Measurements from ENCODE around the gene ACBD6.

DNA sequence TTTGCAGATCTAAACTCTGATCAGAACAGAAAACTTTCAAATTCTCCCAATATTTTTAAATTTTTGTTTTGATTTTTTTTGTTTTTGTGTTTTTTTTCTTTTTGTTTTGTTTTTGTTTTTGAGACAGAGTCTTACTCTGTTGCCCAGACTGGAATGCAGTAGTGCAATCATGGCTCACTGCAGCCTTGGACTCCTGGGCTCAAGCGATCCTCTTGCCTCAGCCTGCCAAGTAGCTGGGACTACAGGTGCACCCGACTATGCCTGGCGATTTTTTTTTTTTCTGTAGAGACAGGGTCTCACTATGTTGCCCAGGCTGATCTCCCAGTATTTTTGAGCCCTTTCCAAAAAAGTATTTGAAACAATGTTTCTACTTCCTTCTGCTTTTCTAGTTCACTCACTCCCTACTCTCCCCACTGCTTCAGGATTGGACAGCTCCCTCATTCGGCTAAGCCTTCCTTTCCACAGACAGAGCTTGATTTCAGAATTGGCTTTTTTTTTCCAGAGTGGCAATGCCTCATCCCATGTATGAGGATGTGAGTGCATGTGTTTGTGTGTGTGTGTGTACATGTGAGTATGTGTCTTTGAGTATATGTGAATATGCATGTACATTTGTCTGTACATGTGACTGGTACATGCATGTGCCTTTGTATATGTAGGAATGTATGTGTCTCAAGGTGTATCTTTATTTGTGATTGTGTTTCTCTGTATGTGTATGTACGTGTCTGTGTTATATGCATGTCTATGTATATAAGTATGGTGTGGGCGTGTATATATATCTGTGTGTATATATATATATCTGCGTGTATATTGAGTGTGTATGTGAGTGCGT lies 260.4 kb downstream of the ACBD6 start:
- no peak for TF ChIP-seq POLR2A (IDR thresholded peaks at IDR 0.05)
- TF ChIP-seq, protein P1, sequence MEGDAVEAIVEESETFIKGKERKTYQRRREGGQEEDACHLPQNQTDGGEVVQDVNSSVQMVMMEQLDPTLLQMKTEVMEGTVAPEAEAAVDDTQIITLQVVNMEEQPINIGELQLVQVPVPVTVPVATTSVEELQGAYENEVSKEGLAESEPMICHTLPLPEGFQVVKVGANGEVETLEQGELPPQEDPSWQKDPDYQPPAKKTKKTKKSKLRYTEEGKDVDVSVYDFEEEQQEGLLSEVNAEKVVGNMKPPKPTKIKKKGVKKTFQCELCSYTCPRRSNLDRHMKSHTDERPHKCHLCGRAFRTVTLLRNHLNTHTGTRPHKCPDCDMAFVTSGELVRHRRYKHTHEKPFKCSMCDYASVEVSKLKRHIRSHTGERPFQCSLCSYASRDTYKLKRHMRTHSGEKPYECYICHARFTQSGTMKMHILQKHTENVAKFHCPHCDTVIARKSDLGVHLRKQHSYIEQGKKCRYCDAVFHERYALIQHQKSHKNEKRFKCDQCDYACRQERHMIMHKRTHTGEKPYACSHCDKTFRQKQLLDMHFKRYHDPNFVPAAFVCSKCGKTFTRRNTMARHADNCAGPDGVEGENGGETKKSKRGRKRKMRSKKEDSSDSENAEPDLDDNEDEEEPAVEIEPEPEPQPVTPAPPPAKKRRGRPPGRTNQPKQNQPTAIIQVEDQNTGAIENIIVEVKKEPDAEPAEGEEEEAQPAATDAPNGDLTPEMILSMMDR (IDR thresholded peaks at IDR 0.05), result no peak

All from stomach (tissue), 4 donors.